ENCODE results near the gene XPR1. TPM values are rescaled to one million over a fixed set of nuclear protein-coding genes. Genes with fewer than 3 reads are reported as not detected.
"Not testable (repeated sequence)": the region's sequence is repeated elsewhere in the genome, so short reads cannot be mapped to it uniquely, and the experiment has no call there.

Gene XPR1
- total and polyA plus RNA-seq, 3 donors from 2014 or later = 34.8 to 76.2 (median 71.8) TPM

- H3K27ac ChIP-seq = no peak overlapping the region
- intact Hi-C loops (cut with DNase I; ENCODE audit: low total_unique reads) = no loop called here
- TF ChIP-seq POLR2A (IDR thresholded peaks at IDR 0.05) = no peak
- TF ChIP-seq CTCF (IDR thresholded peaks at IDR 0.05) = no peak
- DNase-seq = no peak
- H3K4me1 ChIP-seq = no peaks in the 10 kb centered on the region
- no peaks in the 10 kb centered on the region for H3K36me3 ChIP-seq (ENCODE audit: low read depth, missing control alignments)
- no peaks in the 10 kb centered on the region for H3K9me3 ChIP-seq
- H3K27me3 ChIP-seq = no peaks in the 10 kb centered on the region
- WGBS, 2 donors = 53 to 61% methylated on average over 3 of the region's 3 CpGs
- H3K4me3 ChIP-seq = no peak overlapping the region
These were observed 154.1 kb downstream of the XPR1 start for GRCh38 chr1:180785887-180786286.

GRCh38 chr1:180786624-180787023 is 154.8 kb downstream of the XPR1 start:
- no peaks in the 10 kb centered on the region for H3K9me3 ChIP-seq
- no peak overlapping the region for H3K4me3 ChIP-seq
- WGBS, 2 donors = 73 to 83% methylated on average over 1 of the region's 1 CpG
- no peaks in the 10 kb centered on the region for H3K36me3 ChIP-seq (ENCODE audit: low read depth, missing control alignments)
- H3K27me3 ChIP-seq = no peaks in the 10 kb centered on the region
- DNase-seq = no peak
- no peak overlapping the region for H3K27ac ChIP-seq
- no peak for TF ChIP-seq POLR2A (IDR thresholded peaks at IDR 0.05)
- TF ChIP-seq CTCF (IDR thresholded peaks at IDR 0.05) = no peak
- H3K4me1 ChIP-seq = no peaks in the 10 kb centered on the region
- intact Hi-C loops (cut with DNase I; ENCODE audit: low total_unique reads) = no loop called here

GRCh38 chr1:180787628-180788307 is 155.9 kb downstream of the XPR1 start:
- Histone ChIP-seq H3K9me3 (no peaks in the 10 kb centered on the region), H3K4me1 (no peaks in the 10 kb centered on the region), H3K36me3 (ENCODE audit: low read depth, missing control alignments) (no peaks in the 10 kb centered on the region), H3K27me3 (no peaks in the 10 kb centered on the region), H3K27ac (no peak overlapping the region), H3K4me3 (no peak overlapping the region)
- WGBS, 2 donors = 92 to 93% methylated on average over 5 of the region's 5 CpGs
- no peak for TF ChIP-seq POLR2A (IDR thresholded peaks at IDR 0.05)
- no peak for TF ChIP-seq CTCF (IDR thresholded peaks at IDR 0.05)
- intact Hi-C loops (cut with DNase I; ENCODE audit: low total_unique reads) = no loop called here
- DNase-seq = no peak

- Histone ChIP-seq H3K4me3 (no peak overlapping the region), H3K27ac (no peak overlapping the region), H3K4me1 (no peaks in the 10 kb centered on the region), H3K36me3 (ENCODE audit: low read depth, missing control alignments) (no peaks in the 10 kb centered on the region), H3K9me3 (no peaks in the 10 kb centered on the region), H3K27me3 (no peaks in the 10 kb centered on the region)
- intact Hi-C loops (cut with DNase I; ENCODE audit: low total_unique reads) = no loop called here
- no peak for TF ChIP-seq POLR2A (IDR thresholded peaks at IDR 0.05)
- no peak for TF ChIP-seq CTCF (IDR thresholded peaks at IDR 0.05)
- DNase-seq = no peak
These were observed 157.6 kb downstream of the XPR1 start for GRCh38 chr1:180789460-180789859.

- H3K9me3 ChIP-seq; H3K4me3 ChIP-seq; H3K27me3 ChIP-seq; H3K36me3 ChIP-seq (ENCODE audit: low read depth, missing control alignments); H3K4me1 ChIP-seq; intact Hi-C loops (cut with DNase I; ENCODE audit: low total_unique reads); H3K27ac ChIP-seq; DNase-seq: not testable (repeated sequence)
- WGBS, 2 donors = 93 to 95% methylated on average over 2 of the region's 2 CpGs
These were observed 159.3 kb downstream of the XPR1 start for GRCh38 chr1:180791152-180791551.
